Stimulated activated naive CD8-positive, alpha-beta T cell treated with anti-CD3 and anti-CD28 coated beads, Interleukin-15, amount 100 ng/mL, for 72 hours (primary cell): ENCODE measurements around the gene ARID1B.

Source experiments
- ATAC-seq: fragments of 150-1000 bp; cut with Tn5 transposase; 2 replicates; pipeline ENCODE4 v1.10.0; 2021; ENCODE audit warnings: mild to moderate bottlenecking, moderate library complexity
- DNase-seq, 2 donors: peaks; one replicate each; pipeline ENCODE4 v3.0.0; 2021 to 2022
- H3K27ac Mint-ChIP-seq, 2 donors: one replicate each; pipeline ENCODE4 v1.8.0; 2022; ENCODE audit warnings: mild to moderate bottlenecking in 2 of 2, mixed read lengths in 2 of 2, moderate library complexity in 2 of 2
- H3K27me3 Mint-ChIP-seq: one replicate; pipeline ENCODE4 v1.8.0; 2022; ENCODE audit warnings: mixed read lengths
- H3K4me1 Mint-ChIP-seq: one replicate; pipeline ENCODE4 v1.8.0; 2022; ENCODE audit warnings: mild to moderate bottlenecking, mixed read lengths
- H3K4me3 Mint-ChIP-seq, 2 donors: one replicate each; pipeline ENCODE4 v1.8.0; 2022; ENCODE audit warnings: mild to moderate bottlenecking in 2 of 2, mixed read lengths in 2 of 2, moderate library complexity in 1 of 2
- H3K9me3 Mint-ChIP-seq, 2 donors: one replicate each; pipeline ENCODE4 v1.8.0; 2022; ENCODE audit warnings: mixed read lengths in 2 of 2

Gene ARID1B

DNA sequence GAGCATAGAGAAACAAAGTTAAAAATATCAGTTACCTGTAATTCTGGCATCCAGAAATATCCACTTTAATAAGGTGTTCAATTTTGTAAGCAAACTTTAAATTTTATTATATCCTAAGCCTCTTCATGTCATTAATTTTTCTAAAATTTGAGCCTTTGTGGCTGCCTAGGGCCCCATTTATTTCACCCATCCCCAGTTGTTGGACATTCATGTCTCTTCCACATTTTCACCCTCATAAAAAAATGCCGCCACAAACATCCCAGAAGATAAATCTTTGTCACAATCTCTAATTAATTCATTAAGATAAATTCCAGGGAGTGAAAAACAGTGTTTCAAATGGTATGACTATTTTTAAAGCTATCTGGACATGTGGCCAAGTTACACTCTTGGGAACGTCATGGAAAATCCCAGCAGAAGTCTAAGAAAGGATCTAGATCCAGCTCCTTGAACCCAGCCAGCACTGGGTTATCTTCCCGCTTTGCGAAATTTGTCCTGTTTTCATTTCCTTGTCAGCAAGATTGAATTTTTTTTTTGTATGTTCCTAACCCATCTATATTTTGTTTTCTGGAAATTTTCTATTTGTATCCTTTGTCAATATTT lies 448.9 kb downstream of the ARID1B start:
- Mint-ChIP-seq H3K4me1 (peaks cover 44% of the 10 kb centered on the region), H3K27me3 (peaks cover 19% of the 10 kb centered on the region), H3K9me3 (no peaks in the 10 kb centered on the region), H3K4me3 (no peak overlapping the region), H3K27ac (peak overlapping the region in 1 of 2 donors; percentile 36)
- ATAC-seq (no peak), DNase-seq (no peak)

DNA sequence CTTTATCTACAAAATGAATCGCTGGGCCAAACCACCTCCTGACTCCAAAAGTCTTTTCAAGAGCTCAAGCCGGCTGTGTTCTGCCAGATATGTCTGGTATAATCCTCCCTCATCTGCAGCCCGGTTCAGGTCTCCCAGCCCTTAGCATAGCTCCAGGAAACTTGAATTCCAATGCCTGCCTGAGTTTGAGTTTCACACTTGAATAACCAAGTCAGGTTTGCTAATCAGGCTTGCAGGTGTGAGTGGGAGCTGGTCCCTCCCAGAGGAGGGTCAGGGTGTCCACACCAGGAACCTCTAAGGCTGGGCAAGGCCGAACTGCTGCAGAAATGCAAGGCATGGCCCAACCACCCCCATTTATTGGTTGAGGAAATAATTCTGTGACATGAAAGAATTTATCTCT lies 449.6 kb downstream of the ARID1B start:
- Mint-ChIP-seq H3K4me3 (no peak overlapping the region), H3K9me3 (no peaks in the 10 kb centered on the region), H3K27me3 (peaks cover 22% of the 10 kb centered on the region), H3K27ac (peak overlapping the region in 1 of 2 donors; percentile 31), H3K4me1 (peaks cover 38% of the 10 kb centered on the region)
- ATAC-seq (no peak), DNase-seq (no peak)

GRCh38 chr6:157227202-157228166 lies 450.3 kb downstream of the ARID1B start:
- H3K27ac Mint-ChIP-seq: no peak overlapping the region
- DNase-seq (no peak), ATAC-seq (no peak)
- H3K4me1 Mint-ChIP-seq: peaks cover 32% of the 10 kb centered on the region
- peaks cover 27% of the 10 kb centered on the region for H3K27me3 Mint-ChIP-seq
- H3K9me3 Mint-ChIP-seq: no peaks in the 10 kb centered on the region
- H3K4me3 Mint-ChIP-seq: no peak overlapping the region

- no peak for DNase-seq
- H3K9me3 Mint-ChIP-seq: no peaks in the 10 kb centered on the region
- ATAC-seq: no peak
- H3K27me3 Mint-ChIP-seq: peaks cover 32% of the 10 kb centered on the region
- peaks cover 22% of the 10 kb centered on the region for H3K4me1 Mint-ChIP-seq
- H3K27ac Mint-ChIP-seq: no peak overlapping the region
- H3K4me3 Mint-ChIP-seq: no peak overlapping the region
Measured at GRCh38 chr6:157228426-157229131, 451.4 kb downstream of the ARID1B start.

DNA sequence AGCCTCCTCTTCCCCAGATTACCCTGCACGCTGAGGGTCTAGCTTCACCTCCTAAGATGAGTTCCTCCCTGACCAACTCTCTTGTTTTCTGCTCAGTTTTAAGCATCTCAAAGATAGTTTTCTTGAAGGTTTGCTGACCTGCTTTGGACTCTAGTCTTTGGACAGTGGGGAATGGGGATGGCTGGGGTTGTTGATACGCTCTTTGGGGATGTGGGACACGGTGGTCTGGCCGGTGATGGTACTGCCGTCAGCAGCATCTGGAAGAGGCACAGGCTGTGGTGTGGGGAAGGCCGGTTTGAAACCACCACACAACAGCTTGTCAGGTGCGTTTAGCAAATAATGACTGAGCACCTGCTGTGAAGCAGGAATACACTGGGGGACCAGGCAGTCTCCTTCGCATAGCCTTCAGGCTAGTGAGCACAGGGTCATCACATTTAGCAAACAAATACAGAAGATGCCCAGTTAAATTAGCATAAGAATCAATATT lies 452.0 kb downstream of the ARID1B start:
- ATAC-seq: no peak
- peak overlapping the region in 1 of 2 donors; percentile 44 for H3K27ac Mint-ChIP-seq

DNA sequence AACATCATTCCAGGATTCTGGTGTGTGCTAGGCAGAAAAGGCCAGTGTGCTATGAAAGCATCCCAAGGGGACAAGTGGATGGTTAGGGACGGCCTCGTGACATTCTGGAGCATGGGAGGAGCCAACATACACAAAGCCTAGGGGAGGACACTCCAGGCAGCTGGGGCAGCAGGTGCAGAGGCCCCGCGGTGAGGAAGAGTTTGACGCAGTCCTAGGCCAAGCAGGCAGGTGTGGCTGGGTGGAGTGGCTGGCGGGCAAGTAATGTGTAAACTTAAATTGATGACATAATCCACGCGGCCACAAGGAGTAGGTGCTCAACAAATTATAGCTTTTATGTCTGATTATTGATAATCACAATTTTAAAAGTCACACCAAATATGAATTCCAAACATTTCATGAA lies 452.5 kb downstream of the ARID1B start:
- peak overlapping the region in 1 of 2 donors; percentile 44 for H3K27ac Mint-ChIP-seq
- H3K4me3 Mint-ChIP-seq: no peak overlapping the region
- DNase-seq (no peak), ATAC-seq (no peak)
- peaks cover 43% of the 10 kb centered on the region for H3K27me3 Mint-ChIP-seq
- H3K9me3 Mint-ChIP-seq: no peaks in the 10 kb centered on the region
- H3K4me1 Mint-ChIP-seq: peaks cover 25% of the 10 kb centered on the region

More for the DNA sequence above, 452.0 kb downstream of the ARID1B start:
- Mint-ChIP-seq H3K9me3 (no peaks in the 10 kb centered on the region), H3K27me3 (peaks cover 38% of the 10 kb centered on the region), H3K4me3 (no peak overlapping the region), H3K4me1 (peaks cover 22% of the 10 kb centered on the region)
- DNase-seq: no peak

DNA sequence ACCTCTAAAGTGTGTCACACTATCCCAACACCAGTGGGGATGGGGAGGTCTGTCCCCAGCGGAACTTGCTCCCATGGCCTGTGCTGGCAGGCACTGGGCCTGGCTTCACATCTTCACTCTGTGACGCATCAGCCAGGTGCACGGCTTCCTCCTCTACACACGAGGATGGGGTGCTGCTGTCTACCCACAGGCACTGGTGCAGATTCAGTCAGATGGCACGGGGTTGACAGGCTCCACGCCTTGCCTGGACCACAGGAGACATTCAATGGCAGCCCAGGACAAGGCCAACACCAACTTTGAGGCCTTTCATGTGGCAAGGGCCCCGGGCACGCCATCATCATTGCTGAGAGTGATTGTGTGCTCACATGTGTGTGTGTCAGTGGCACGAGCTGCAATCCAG lies 453.7 kb downstream of the ARID1B start:
- DNase-seq (no peak), ATAC-seq (no peak)
- peaks cover 55% of the 10 kb centered on the region for H3K27me3 Mint-ChIP-seq
- no peaks in the 10 kb centered on the region for H3K9me3 Mint-ChIP-seq
- peaks cover 35% of the 10 kb centered on the region for H3K4me1 Mint-ChIP-seq
- no peak overlapping the region for H3K4me3 Mint-ChIP-seq
- H3K27ac Mint-ChIP-seq: no peak overlapping the region

- DNase-seq (no peak), ATAC-seq (no peak)
- Mint-ChIP-seq H3K4me3 (no peak overlapping the region), H3K27ac (no peak overlapping the region), H3K9me3 (no peaks in the 10 kb centered on the region), H3K27me3 (peaks cover 63% of the 10 kb centered on the region), H3K4me1 (peaks cover 29% of the 10 kb centered on the region)
Measured at GRCh38 chr6:157232161-157232895, 455.1 kb downstream of the ARID1B start.

- Mint-ChIP-seq H3K4me1 (peaks cover 21% of the 10 kb centered on the region), H3K9me3 (no peaks in the 10 kb centered on the region), H3K27me3 (peaks cover 66% of the 10 kb centered on the region), H3K27ac (no peak overlapping the region), H3K4me3 (no peak overlapping the region)
- ATAC-seq (no peak), DNase-seq (no peak)
Measured at GRCh38 chr6:157233156-157233555, 456.0 kb downstream of the ARID1B start.

DNA sequence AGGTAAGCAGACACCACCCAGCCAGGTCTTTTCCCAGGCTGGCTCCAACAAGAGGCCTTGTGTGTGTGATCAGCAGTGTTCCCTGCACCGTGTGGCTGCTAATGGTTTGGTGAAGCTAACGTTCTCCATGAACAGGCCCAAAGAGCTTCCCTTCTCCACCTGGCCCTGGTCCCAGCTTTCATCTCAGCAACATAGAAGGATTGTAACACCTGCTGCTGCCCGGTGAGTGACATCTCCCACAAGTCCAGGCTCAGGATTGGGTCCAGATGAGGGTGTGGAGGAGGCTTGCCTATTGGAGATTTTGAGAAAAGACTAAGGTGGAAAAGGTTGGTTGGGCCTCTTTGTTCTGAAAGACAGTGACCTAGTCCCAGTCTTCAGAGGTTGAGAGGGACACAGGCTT lies 456.5 kb downstream of the ARID1B start:
- H3K27me3 Mint-ChIP-seq: peaks cover 66% of the 10 kb centered on the region
- ATAC-seq: no peak
- no peaks in the 10 kb centered on the region for H3K9me3 Mint-ChIP-seq
- H3K27ac Mint-ChIP-seq: no peak overlapping the region
- DNase-seq: no peak
- no peak overlapping the region for H3K4me3 Mint-ChIP-seq
- H3K4me1 Mint-ChIP-seq: peaks cover 21% of the 10 kb centered on the region

- peaks cover 20% of the 10 kb centered on the region for H3K4me1 Mint-ChIP-seq
- H3K9me3 Mint-ChIP-seq: no peaks in the 10 kb centered on the region
- peak overlapping the region; percentile 71 to 83 for H3K27ac Mint-ChIP-seq
- DNase-seq (peak; percentile 52 to 55), ATAC-seq (peak; percentile 83)
- peaks cover 66% of the 10 kb centered on the region for H3K27me3 Mint-ChIP-seq
- H3K4me3 Mint-ChIP-seq: peak overlapping the region; percentile 90 to 98
Measured at GRCh38 chr6:157235600-157236039, 458.4 kb downstream of the ARID1B start.

GRCh38 chr6:157236040-157236725 lies 459.0 kb downstream of the ARID1B start:
- peak in 1 of 2 donors; percentile 31 for DNase-seq
- Mint-ChIP-seq H3K27ac (no peak overlapping the region), H3K9me3 (no peaks in the 10 kb centered on the region), H3K27me3 (peaks cover 66% of the 10 kb centered on the region), H3K4me3 (peak overlapping the region; percentile 90 to 98), H3K4me1 (peaks cover 20% of the 10 kb centered on the region)
- ATAC-seq: peak; percentile 54

DNA sequence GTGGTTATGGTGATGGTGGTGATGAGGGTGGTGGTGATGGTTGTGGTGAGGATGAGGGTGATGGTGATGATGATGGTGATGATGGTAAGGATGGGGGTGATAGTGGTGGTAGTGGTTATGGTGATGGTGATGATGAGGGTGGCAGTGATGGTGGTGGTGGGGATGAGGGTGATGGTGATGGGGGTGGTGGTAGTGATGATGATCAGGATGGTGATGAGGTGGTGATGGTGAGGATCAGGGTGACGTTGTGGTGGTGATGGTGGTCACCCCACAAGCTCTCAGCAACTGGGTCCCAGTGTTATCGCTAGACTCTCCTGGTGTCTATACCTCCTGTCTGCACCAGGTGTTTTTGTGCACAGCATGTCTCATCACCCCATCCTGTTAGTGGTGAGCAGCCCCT lies 461.2 kb downstream of the ARID1B start:
- Mint-ChIP-seq H3K4me3 (no peak overlapping the region), H3K27ac (no peak overlapping the region), H3K27me3 (peaks cover 48% of the 10 kb centered on the region), H3K9me3 (peaks cover 0 to under 1% of the 10 kb centered on the region in 2 donors), H3K4me1 (peaks cover 20% of the 10 kb centered on the region)
- ATAC-seq: no peak
- no peak for DNase-seq

DNA sequence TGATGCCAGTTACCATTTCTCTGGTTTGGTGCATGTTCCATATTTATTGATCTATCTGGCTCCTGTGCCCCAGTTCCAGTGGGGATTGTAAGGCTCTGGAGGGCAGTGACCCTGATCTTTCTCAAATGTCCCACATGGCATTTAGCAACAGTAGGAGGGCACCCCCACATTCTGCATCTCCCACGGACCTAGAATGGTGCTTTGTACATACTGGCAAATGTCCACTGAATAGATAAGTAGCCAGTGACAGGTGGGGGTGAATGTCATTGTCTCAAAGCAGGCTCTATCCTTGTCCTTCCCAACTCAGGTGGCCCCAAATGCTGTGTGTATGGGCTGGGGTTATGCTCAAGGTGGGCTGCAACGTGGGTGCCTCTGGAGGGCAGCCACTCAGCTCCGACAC lies 462.0 kb downstream of the ARID1B start:
- peaks cover 20% of the 10 kb centered on the region for H3K4me1 Mint-ChIP-seq
- no peak overlapping the region for H3K4me3 Mint-ChIP-seq
- H3K9me3 Mint-ChIP-seq: peaks cover 5 to 6% of the 10 kb centered on the region in 2 donors
- DNase-seq: no peak
- no peak overlapping the region for H3K27ac Mint-ChIP-seq
- peaks cover 40% of the 10 kb centered on the region for H3K27me3 Mint-ChIP-seq
- no peak for ATAC-seq
